Large intestine (tissue), 3 donors: Measurements from ENCODE around the gene ZNF276. TPM values are rescaled to one million over a fixed set of nuclear protein-coding genes. Genes with fewer than 3 reads are reported as not detected.
"Not testable (repeated sequence)": the region's sequence is repeated elsewhere in the genome, so short reads cannot be mapped to it uniquely, and the experiment has no call there.

Experiments
- DNase-seq, 2 donors: peaks; one replicate each; pipeline versions ENCODE4 v3.0.0 to v3.0.0-alpha.2; 2013
- H3K27ac ChIP-seq: one replicate; pipeline ENCODE4 v1.5.1; 2013; ENCODE audit warnings: low read length
- H3K27me3 ChIP-seq: 2 replicates; pipeline ENCODE4 v1.6.1; 2013; ENCODE audit warnings: low read length; ENCODE audit not compliant: control insufficient read depth, insufficient read depth
- H3K36me3 ChIP-seq: 2 replicates; pipeline ENCODE4 v1.6.1; 2013; ENCODE audit warnings: low read length; ENCODE audit not compliant: control insufficient read depth, insufficient read depth
- H3K4me1 ChIP-seq: one replicate; pipeline ENCODE4 v1.6.1; 2013; ENCODE audit warnings: low read length; ENCODE audit not compliant: control insufficient read depth, insufficient read depth
- H3K4me3 ChIP-seq: one replicate; pipeline ENCODE4 v1.5.1; 2013; ENCODE audit warnings: low read length
- H3K9me3 ChIP-seq: one replicate; pipeline ENCODE4 v1.6.1; 2013; ENCODE audit warnings: mild to moderate bottlenecking, low read depth, low read length, moderate library complexity; ENCODE audit not compliant: control insufficient read depth
- WGBS: methylation state at CpG from one replicate; pipeline ENCODE4 v1.1.5; 2013; ENCODE audit warnings: low lambda C conversion rate; ENCODE audit not compliant: insufficient coverage; 5-methylcytosine and 5-hydroxymethylcytosine counted together
- polyA plus RNA-seq: library from polyadenylated mRNA; unstranded; fragments of 120-200 nt; gene quantifications from one replicate; pipeline ENCODE4 v1.2.1, GENCODE V29; 2013

ZNF276 gene
- polyA plus RNA-seq, 1 donor, result 35.7 TPM

- no CpG with 5 or more reads among the region's 18 CpGs for WGBS
- peaks cover 68% of the 10 kb centered on the region for H3K36me3 ChIP-seq
- peak in 1 of 2 donors; percentile 27 for DNase-seq
Observed at GRCh38 chr16:89696670-89697128, 24.6 kb upstream of the ZNF276 start.

GRCh38 chr16:89697161-89697615 lies 24.1 kb upstream of the ZNF276 start:
- no peak for DNase-seq
- no CpG with 5 or more reads among the region's 19 CpGs for WGBS

More at GRCh38 chr16:89696670-89697128, 24.6 kb upstream of the ZNF276 start:
- Histone ChIP-seq H3K4me3 (no peak overlapping the region), H3K9me3 (peaks cover 3% of the 10 kb centered on the region), H3K27me3 (no peaks in the 10 kb centered on the region), H3K27ac (no peak overlapping the region), H3K4me1 (peaks cover 25% of the 10 kb centered on the region)

GRCh38 chr16:89697616-89698331 lies 23.6 kb upstream of the ZNF276 start:
- no peaks in the 10 kb centered on the region for H3K27me3 ChIP-seq
- no peak overlapping the region for H3K27ac ChIP-seq
- no CpG with 5 or more reads among the region's 32 CpGs for WGBS
- H3K9me3 ChIP-seq, result peaks cover 3% of the 10 kb centered on the region
- peaks cover 29% of the 10 kb centered on the region for H3K4me1 ChIP-seq
- no peak overlapping the region for H3K4me3 ChIP-seq
- no peak for DNase-seq
- H3K36me3 ChIP-seq, result peaks cover 59% of the 10 kb centered on the region

More at GRCh38 chr16:89697161-89697615, 24.1 kb upstream of the ZNF276 start:
- Histone ChIP-seq H3K27me3 (no peaks in the 10 kb centered on the region), H3K27ac (no peak overlapping the region), H3K9me3 (peaks cover 3% of the 10 kb centered on the region), H3K4me3 (no peak overlapping the region), H3K36me3 (peaks cover 63% of the 10 kb centered on the region), H3K4me1 (peaks cover 25% of the 10 kb centered on the region)

- Histone ChIP-seq H3K36me3 (peaks cover 50% of the 10 kb centered on the region), H3K4me1 (peaks cover 29% of the 10 kb centered on the region)
- not testable (repeated sequence) for H3K27me3 ChIP-seq, H3K9me3 ChIP-seq, DNase-seq, H3K4me3 ChIP-seq, H3K27ac ChIP-seq
- 100% methylated on average over 1 of the region's 14 CpGs for WGBS
Observed at GRCh38 chr16:89698717-89699116, 22.6 kb upstream of the ZNF276 start.

- Histone ChIP-seq H3K4me1 (peaks cover 25% of the 10 kb centered on the region), H3K36me3 (peaks cover 42% of the 10 kb centered on the region), H3K27ac (peak overlapping the region; percentile 34), H3K4me3 (peak overlapping the region; percentile 22)
- not testable (repeated sequence) for DNase-seq, H3K27me3 ChIP-seq, H3K9me3 ChIP-seq
- WGBS, result no CpG with 5 or more reads among the region's 18 CpGs
Observed at GRCh38 chr16:89699629-89700099, 21.7 kb upstream of the ZNF276 start.

- peaks cover 3% of the 10 kb centered on the region for H3K9me3 ChIP-seq
- H3K36me3 ChIP-seq, result peaks cover 37% of the 10 kb centered on the region
- H3K27ac ChIP-seq, result peak overlapping the region; percentile 96
- peak overlapping the region; percentile 89 for H3K4me3 ChIP-seq
- DNase-seq, result peak; percentile 99
- H3K4me1 ChIP-seq, result peaks cover 21% of the 10 kb centered on the region
- WGBS, result no CpG with 5 or more reads among the region's 30 CpGs
- no peaks in the 10 kb centered on the region for H3K27me3 ChIP-seq
Observed at GRCh38 chr16:89700100-89700648, 21.2 kb upstream of the ZNF276 start.

GRCh38 chr16:89700649-89701424 lies 20.5 kb upstream of the ZNF276 start:
- no CpG with 5 or more reads among the region's 78 CpGs for WGBS
- Histone ChIP-seq H3K27ac (peak overlapping the region; percentile 96), H3K4me3 (peak overlapping the region; percentile 89), H3K36me3 (peaks cover 30% of the 10 kb centered on the region), H3K4me1 (peaks cover 16% of the 10 kb centered on the region), H3K27me3 (no peaks in the 10 kb centered on the region), H3K9me3 (peaks cover 3% of the 10 kb centered on the region)
- DNase-seq, result peak; percentile 89 to 90

- Histone ChIP-seq H3K9me3 (peaks cover 3% of the 10 kb centered on the region), H3K4me3 (peak within 1 kb of the TSS; percentile 89), H3K4me1 (peaks cover 14% of the 10 kb centered on the region), H3K27ac (peak within 1 kb of the TSS; percentile 96), H3K27me3 (no peaks in the 10 kb centered on the region), H3K36me3 (peaks cover 22% of the 10 kb centered on the region)
- no CpG with 5 or more reads among the region's 97 CpGs for WGBS
- DNase-seq, result peak; percentile 95 to 98
Observed at GRCh38 chr16:89701425-89702406, 19.6 kb upstream of the ZNF276 start, which contains the start of gene SPATA2L. Gene SPATA2L (minus strand): TSS chr16:89701705. CDS start chr16:89701232, 473 bp downstream.

- no peak overlapping the region for H3K4me3 ChIP-seq
- H3K27me3 ChIP-seq, result no peaks in the 10 kb centered on the region
- peaks cover 5% of the 10 kb centered on the region for H3K36me3 ChIP-seq
- no peaks in the 10 kb centered on the region for H3K9me3 ChIP-seq
- peaks cover 14% of the 10 kb centered on the region for H3K4me1 ChIP-seq
- DNase-seq, result no peak
- H3K27ac ChIP-seq, result no peak overlapping the region
- no CpG with 5 or more reads among the region's 13 CpGs for WGBS
Observed at GRCh38 chr16:89704281-89704680, 17.1 kb upstream of the ZNF276 start.
